ENCODE results near the gene NIPAL3.

Gene NIPAL3

DNA sequence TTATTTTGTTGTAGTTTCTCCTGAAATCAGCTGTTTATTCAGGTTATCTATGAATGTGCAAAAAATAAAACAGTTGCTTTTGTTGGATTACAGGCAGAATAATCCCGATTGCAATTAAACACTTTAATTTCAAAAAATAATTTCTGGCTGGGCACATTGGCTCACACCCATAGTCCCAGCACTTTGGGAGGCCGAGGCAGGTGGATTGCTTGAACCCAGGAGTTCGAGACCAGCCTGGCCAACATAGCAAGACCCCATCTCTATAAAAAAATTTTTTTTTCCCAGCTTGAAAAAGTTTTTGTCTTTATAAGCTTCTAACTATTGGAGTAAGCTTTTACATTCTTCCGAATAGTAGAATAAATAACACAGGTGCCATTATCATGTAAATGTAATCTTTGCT lies 102.3 kb downstream of the NIPAL3 start:
- TF ChIP-seq, protein P1, sequence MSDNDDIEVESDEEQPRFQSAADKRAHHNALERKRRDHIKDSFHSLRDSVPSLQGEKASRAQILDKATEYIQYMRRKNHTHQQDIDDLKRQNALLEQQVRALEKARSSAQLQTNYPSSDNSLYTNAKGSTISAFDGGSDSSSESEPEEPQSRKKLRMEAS (IDR thresholded peaks at IDR 0.05), result no peak
- TF ChIP-seq YY1 (IDR thresholded peaks at IDR 0.05; ENCODE audit: low read depth), result no peak
- no peak for TF ChIP-seq CEBPB (IDR thresholded peaks at IDR 0.05)
- TF ChIP-seq, protein P2, sequence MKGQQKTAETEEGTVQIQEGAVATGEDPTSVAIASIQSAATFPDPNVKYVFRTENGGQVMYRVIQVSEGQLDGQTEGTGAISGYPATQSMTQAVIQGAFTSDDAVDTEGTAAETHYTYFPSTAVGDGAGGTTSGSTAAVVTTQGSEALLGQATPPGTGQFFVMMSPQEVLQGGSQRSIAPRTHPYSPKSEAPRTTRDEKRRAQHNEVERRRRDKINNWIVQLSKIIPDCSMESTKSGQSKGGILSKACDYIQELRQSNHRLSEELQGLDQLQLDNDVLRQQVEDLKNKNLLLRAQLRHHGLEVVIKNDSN (IDR thresholded peaks at IDR 0.05), result no peak
- TF ChIP-seq FOXM1 (IDR thresholded peaks at IDR 0.05; ENCODE audit: borderline replicate concordance, low read depth), result no peak
- TF ChIP-seq EGR1 (IDR thresholded peaks at IDR 0.05), result no peak
- TF ChIP-seq ZBTB7A (IDR thresholded peaks at IDR 0.05; ENCODE audit: low read depth), result no peak
- TF ChIP-seq CREB1 (IDR thresholded peaks at IDR 0.05; ENCODE audit: low read depth), result no peak
- no peak for TF ChIP-seq EP300 (IDR thresholded peaks at IDR 0.05; ENCODE audit: borderline replicate concordance)
- TF ChIP-seq TEAD4 (IDR thresholded peaks at IDR 0.05), result no peak
- no peak for TF ChIP-seq RAD21 (IDR thresholded peaks at IDR 0.05; ENCODE audit: low read depth)
- no peak for TF ChIP-seq NFIC (IDR thresholded peaks at IDR 0.05)

Measured in Ishikawa (cell line).